Stomach (tissue), 9 donors: ENCODE results near the gene PLCH1. TPM values are rescaled to one million over a fixed set of nuclear protein-coding genes. Genes with fewer than 3 reads are reported as not detected.

Experiments
- DNase-seq, 2 donors: peaks; one replicate each; pipeline versions ENCODE4 v3.0.0 to v3.0.0-alpha.2; 2013 to 2019
- H3K27ac ChIP-seq, 5 donors: fragments of 200-600 bp in 4 of 5; sonication (generic) in 4 of 5; one replicate each; pipeline ENCODE4 v1.5.1; 2013 to 2019; ENCODE audit warnings: mild to moderate bottlenecking in 1 of 5, moderate library complexity in 1 of 5
- H3K27me3 ChIP-seq, 3 donors: fragments of 200-600 bp; sonication (generic); one replicate each; pipeline ENCODE4 v1.5.1; 2017 to 2019; ENCODE audit warnings: mixed run types in 1 of 3
- H3K36me3 ChIP-seq, 4 donors: fragments of 200-600 bp; sonication (generic); 1 replicate in 3 of 4; 2 replicates in 1 of 4; pipeline ENCODE4 v1.5.1; 2016 to 2019
- H3K4me1 ChIP-seq, 4 donors: fragments of 200-600 bp; sonication (generic); one replicate each; pipeline ENCODE4 v1.5.1; 2016 to 2019
- H3K4me3 ChIP-seq, 4 donors: fragments of 200-600 bp; sonication (generic) in 3 of 4; one replicate each; pipeline ENCODE4 v1.5.1; 2016 to 2019; ENCODE audit warnings: mild to moderate bottlenecking in 1 of 4
- H3K9me3 ChIP-seq, 4 donors: fragments of 200-600 bp; sonication (generic); one replicate each; pipeline ENCODE4 v1.5.1; 2016 to 2019
- CTCF ChIP-seq, 7 experiments: fragments of 450-650 bp in 4 of 7; fragments of 200-600 bp in 3 of 7; sonication (generic) in 3 of 7; IDR thresholded peaks; one replicate each; pipeline ENCODE4 v1.5.1; 2016 to 2019; ENCODE audit warnings: antibody characterized with exemption in 7 of 7, control low read depth in 2 of 7, mild to moderate bottlenecking in 1 of 7
- EP300 ChIP-seq: sonication (generic); formaldehyde crosslinking; IDR thresholded peaks from one replicate; pipeline ENCODE4 v1.6.1; 2017; ENCODE audit warnings: antibody characterized with exemption
- POLR2A ChIP-seq, 4 donors: fragments of 450-650 bp; IDR thresholded peaks; one replicate each; pipeline ENCODE4 v1.6.1; 2016; ENCODE audit warnings: antibody characterized with exemption in 4 of 4, control low read depth in 2 of 4, mild to moderate bottlenecking in 1 of 4, moderate library complexity in 1 of 4
- POLR2AphosphoS5 ChIP-seq, 3 donors: sonication (generic); formaldehyde crosslinking; IDR thresholded peaks; one replicate each; pipeline ENCODE4 v1.6.1; 2016; ENCODE audit warnings: antibody characterized with exemption in 3 of 3
- WGBS, 5 donors: extraction: QIAGEN DNeasy Blood & Tissue Kit in 3 of 5; methylation state at CpG; one replicate each; pipeline versions ENCODE4 v1.1.5 to v1.1.7; 2013 to 2018; 5-methylcytosine and 5-hydroxymethylcytosine counted together
- intact Hi-C: fragments of 100-400 bp; cut with DNase I; formaldehyde crosslinking; loops from one replicate; pipeline ENCODE4 v1.15.1; 2023; ENCODE audit warnings: low total_unique reads
- polyA plus RNA-seq, 3 donors: library from polyadenylated mRNA; stranded (reverse); fragments of 200-250 nt; gene quantifications; one replicate each; pipeline ENCODE4 v1.2.3, GENCODE V29; 2013
- total RNA-seq, 5 donors: library from RNA; depleted of rRNA; stranded (reverse); fragments of >200 nt; gene quantifications; one replicate each; pipeline versions ENCODE4 v1.1.0 to v1.2.3, GENCODE V29; 2014 to 2016
- donor health status: healthy with polysubstance abuse.
- donor health status: Bipolar disorder and iron deficiency.
- donor health status: healthy.

Gene PLCH1
- total and polyA plus RNA-seq, 8 donors, result 0.75 to 18.8 (median 3.3) TPM

GRCh38 chr3:155368786-155369185 is 376.1 kb downstream of the PLCH1 start:
- Histone ChIP-seq H3K36me3 (no peaks in the 10 kb centered on the region), H3K9me3 (peaks cover 0 to 19% (median 9%) of the 10 kb centered on the region in 4 donors)
- TF ChIP-seq CTCF (IDR thresholded peaks at IDR 0.05), result no peak
- no peak for TF ChIP-seq EP300
- TF ChIP-seq POLR2AphosphoS5 (IDR thresholded peaks at IDR 0.05), result no peak
- no peak for TF ChIP-seq POLR2A (IDR thresholded peaks at IDR 0.05)

GRCh38 chr3:155367506-155367905 is 377.4 kb downstream of the PLCH1 start:
- intact Hi-C loops, result no loop called here
- peaks cover 0 to 20% (median 9%) of the 10 kb centered on the region in 4 donors for H3K9me3 ChIP-seq
- no peak for DNase-seq
- H3K4me3 ChIP-seq, result no peak overlapping the region
- H3K4me1 ChIP-seq, result no peaks in the 10 kb centered on the region
- TF ChIP-seq POLR2AphosphoS5 (IDR thresholded peaks at IDR 0.05) (no peak), POLR2A (IDR thresholded peaks at IDR 0.05) (no peak), CTCF (IDR thresholded peaks at IDR 0.05) (no peak), EP300 (no peak)
- no peak overlapping the region for H3K27ac ChIP-seq
- H3K27me3 ChIP-seq, result no peaks in the 10 kb centered on the region
- H3K36me3 ChIP-seq, result no peaks in the 10 kb centered on the region

More at GRCh38 chr3:155368786-155369185, 376.1 kb downstream of the PLCH1 start:
- DNase-seq, result peak in 1 of 2 donors; percentile 14
- Histone ChIP-seq H3K4me1 (no peaks in the 10 kb centered on the region), H3K4me3 (no peak overlapping the region), H3K27me3 (no peaks in the 10 kb centered on the region), H3K27ac (no peak overlapping the region)
- intact Hi-C loops, result no loop called here

- H3K27ac ChIP-seq, result no peak overlapping the region
- H3K4me1 ChIP-seq, result no peaks in the 10 kb centered on the region
- H3K36me3 ChIP-seq, result no peaks in the 10 kb centered on the region
- no peak overlapping the region for H3K4me3 ChIP-seq
- no peak for DNase-seq
- intact Hi-C loops, result no loop called here
- TF ChIP-seq EP300 (no peak), POLR2A (IDR thresholded peaks at IDR 0.05) (no peak), POLR2AphosphoS5 (IDR thresholded peaks at IDR 0.05) (no peak), CTCF (IDR thresholded peaks at IDR 0.05) (no peak)
- H3K27me3 ChIP-seq, result no peaks in the 10 kb centered on the region
- 54 to 96% (median 95%) methylated on average over 1 of the region's 1 CpG for WGBS, 5 donors
- H3K9me3 ChIP-seq, result peaks cover 0 to 20% (median 9%) of the 10 kb centered on the region in 4 donors
Observed at GRCh38 chr3:155365178-155365783, 379.6 kb downstream of the PLCH1 start.

- H3K27ac ChIP-seq, result no peak overlapping the region
- no peaks in the 10 kb centered on the region for H3K36me3 ChIP-seq
- no peak for TF ChIP-seq POLR2A (IDR thresholded peaks at IDR 0.05)
- TF ChIP-seq EP300, result no peak
- TF ChIP-seq CTCF (IDR thresholded peaks at IDR 0.05), result no peak
- TF ChIP-seq POLR2AphosphoS5 (IDR thresholded peaks at IDR 0.05), result no peak
- peaks cover 0 to 20% (median 9%) of the 10 kb centered on the region in 4 donors for H3K9me3 ChIP-seq
- intact Hi-C loops, result no loop called here
- H3K27me3 ChIP-seq, result no peaks in the 10 kb centered on the region
- H3K4me3 ChIP-seq, result no peak overlapping the region
- 55 to 90% (median 87%) methylated on average over 2 of the region's 2 CpGs for WGBS, 5 donors
- DNase-seq, result no peak
- no peaks in the 10 kb centered on the region for H3K4me1 ChIP-seq
Observed at GRCh38 chr3:155364492-155364891, 380.4 kb downstream of the PLCH1 start.
